ENCODE data around the gene SYCP2. TPM values are rescaled to one million over a fixed set of nuclear protein-coding genes. Genes with fewer than 3 reads are reported as not detected.

Gene SYCP2
- total and polyA plus RNA-seq, 9 donors, result 0.48 to 1.9 (median 0.72) TPM

GRCh38 chr20:59947376-59947775 is 13.9 kb upstream of the SYCP2 start:
- DNase-seq, result no peak
- Histone ChIP-seq H3K27ac (no peak overlapping the region), H3K9me3 (no peaks in the 10 kb centered on the region), H3K4me1 (ENCODE audit: insufficient read depth) (no peaks in the 10 kb centered on the region), H3K4me3 (no peak overlapping the region), H3K27me3 (no peaks in the 10 kb centered on the region), H3K36me3 (no peaks in the 10 kb centered on the region)
- WGBS, 3 donors, result 87 to 92% (median 92%) methylated on average over 8 of the region's 8 CpGs
- intact Hi-C loops (cut with DNase I), result no loop called here
- TF ChIP-seq EP300 (IDR thresholded peaks at IDR 0.05), result no peak

- Histone ChIP-seq H3K27ac (no peak overlapping the region), H3K4me1 (ENCODE audit: insufficient read depth) (no peaks in the 10 kb centered on the region), H3K4me3 (no peak overlapping the region), H3K36me3 (no peaks in the 10 kb centered on the region), H3K9me3 (no peaks in the 10 kb centered on the region), H3K27me3 (no peaks in the 10 kb centered on the region)
- 72 to 86% (median 76%) methylated on average over 2 of the region's 2 CpGs for WGBS, 3 donors
- intact Hi-C loops (cut with DNase I), result no loop called here
- TF ChIP-seq POLR2A (IDR thresholded peaks at IDR 0.05) (no peak), CTCF (IDR thresholded peaks at IDR 0.05) (no peak), EP300 (IDR thresholded peaks at IDR 0.05) (no peak)
- DNase-seq, result no peak
These were observed 12.3 kb upstream of the SYCP2 start for GRCh38 chr20:59945731-59946130.

- no peak for TF ChIP-seq CTCF (IDR thresholded peaks at IDR 0.05)
- TF ChIP-seq EP300 (IDR thresholded peaks at IDR 0.05), result no peak
- TF ChIP-seq POLR2A (IDR thresholded peaks at IDR 0.05), result no peak
- 67 to 74% (median 72%) methylated on average over 3 of the region's 3 CpGs for WGBS, 3 donors
- H3K4me1 ChIP-seq (ENCODE audit: insufficient read depth), result no peaks in the 10 kb centered on the region
- H3K27ac ChIP-seq, result no peak overlapping the region
- H3K9me3 ChIP-seq, result no peaks in the 10 kb centered on the region
- no peaks in the 10 kb centered on the region for H3K27me3 ChIP-seq
- H3K4me3 ChIP-seq, result no peak overlapping the region
- no peak for DNase-seq
- H3K36me3 ChIP-seq, result no peaks in the 10 kb centered on the region
- intact Hi-C loops (cut with DNase I), result no loop called here
These were observed 11.7 kb upstream of the SYCP2 start for GRCh38 chr20:59945175-59945574.

GRCh38 chr20:59944726-59945125 is 11.3 kb upstream of the SYCP2 start:
- intact Hi-C loops (cut with DNase I), result no loop called here
- Histone ChIP-seq H3K4me3 (no peak overlapping the region), H3K27ac (no peak overlapping the region), H3K9me3 (no peaks in the 10 kb centered on the region), H3K27me3 (no peaks in the 10 kb centered on the region), H3K4me1 (ENCODE audit: insufficient read depth) (no peaks in the 10 kb centered on the region), H3K36me3 (no peaks in the 10 kb centered on the region)
- WGBS, 3 donors, result 80 to 88% (median 83%) methylated on average over 7 of the region's 7 CpGs
- TF ChIP-seq CTCF (IDR thresholded peaks at IDR 0.05), result no peak
- no peak for TF ChIP-seq POLR2A (IDR thresholded peaks at IDR 0.05)
- no peak for TF ChIP-seq EP300 (IDR thresholded peaks at IDR 0.05)
- DNase-seq, result no peak

- Histone ChIP-seq H3K36me3 (no peaks in the 10 kb centered on the region), H3K27me3 (no peaks in the 10 kb centered on the region), H3K27ac (no peak overlapping the region), H3K4me1 (ENCODE audit: insufficient read depth) (peaks cover 12% of the 10 kb centered on the region), H3K4me3 (no peak overlapping the region), H3K9me3 (no peaks in the 10 kb centered on the region)
- intact Hi-C loops (cut with DNase I), result no loop called here
- TF ChIP-seq EP300 (IDR thresholded peaks at IDR 0.05), result no peak
- TF ChIP-seq POLR2A (IDR thresholded peaks at IDR 0.05), result no peak
- DNase-seq, result no peak
- 85 to 90% (median 90%) methylated on average over 2 of the region's 2 CpGs for WGBS, 3 donors
These were observed 8.8 kb upstream of the SYCP2 start for GRCh38 chr20:59942245-59942644.

GRCh38 chr20:59940956-59941294 is 7.5 kb upstream of the SYCP2 start:
- Histone ChIP-seq H3K9me3 (no peaks in the 10 kb centered on the region), H3K4me1 (ENCODE audit: insufficient read depth) (peaks cover 12% of the 10 kb centered on the region), H3K36me3 (no peaks in the 10 kb centered on the region), H3K27me3 (no peaks in the 10 kb centered on the region), H3K27ac (peak overlapping the region in 1 of 2 donors; percentile 95), H3K4me3 (peak overlapping the region; percentile 71)
- intact Hi-C loops (cut with DNase I), result no loop called here
- no peak for TF ChIP-seq CTCF (IDR thresholded peaks at IDR 0.05)
- no peak for TF ChIP-seq EP300 (IDR thresholded peaks at IDR 0.05)
- no peak for TF ChIP-seq POLR2A (IDR thresholded peaks at IDR 0.05)
- no peak for DNase-seq
- WGBS, 3 donors, result 0% methylated on average over 4 of the region's 4 CpGs

All from ovary (tissue), 9 donors.